Calu3 (cell line): Measurements from ENCODE around the gene SLC16A5. TPM values are rescaled to one million over a fixed set of nuclear protein-coding genes. Genes with fewer than 3 reads are reported as not detected.

Experiments used
- BruUV-seq: library from RNA; stranded (reverse); fragments of 400-500 nt; replicated peaks from 2 replicates; lab custom pipeline; 2021; lab: Mats Ljungman, UMichigan
- CTCF ChIA-PET: fragments of 300-600 bp; sonication (Branson Sonifier 250); formaldehyde crosslinking; loops from one replicate; lab custom pipeline; 2022; ENCODE audit warnings: antibody characterized with exemption; lab: Charles Lee
- DNase-seq: peaks from one replicate; pipeline ENCODE4 v3.0.0; 2022
- H3K27ac Mint-ChIP-seq: one replicate; pipeline ENCODE4 v1.8.0; 2022; ENCODE audit warnings: mixed read lengths; ENCODE audit not compliant: unreplicated experiment
- H3K27me3 Mint-ChIP-seq: one replicate; pipeline ENCODE4 v1.8.0; 2022; ENCODE audit warnings: mixed read lengths; ENCODE audit not compliant: unreplicated experiment
- H3K36me3 Mint-ChIP-seq: one replicate; pipeline ENCODE4 v1.8.0; 2022; ENCODE audit warnings: mild to moderate bottlenecking, moderate library complexity, mixed read lengths; ENCODE audit not compliant: insufficient read depth, unreplicated experiment
- H3K4me1 Mint-ChIP-seq: one replicate; pipeline ENCODE4 v1.8.0; 2022; ENCODE audit warnings: mild to moderate bottlenecking, low read depth, mixed read lengths; ENCODE audit not compliant: unreplicated experiment
- H3K4me3 Mint-ChIP-seq: one replicate; pipeline ENCODE4 v1.8.0; 2022; ENCODE audit warnings: mild to moderate bottlenecking, low read depth, moderate library complexity, mixed read lengths; ENCODE audit not compliant: unreplicated experiment
- H3K9me3 Mint-ChIP-seq: one replicate; pipeline ENCODE4 v1.8.0; 2022; ENCODE audit warnings: low read depth, mixed read lengths; ENCODE audit not compliant: unreplicated experiment
- intact Hi-C: fragments of 100-400 bp; cut with micrococcal nuclease; formaldehyde crosslinking; loops from one replicate; pipeline ENCODE4 v1.10.0; 2022; ENCODE audit not compliant: unreplicated experiment
- total RNA-seq: library from RNA; stranded (reverse); gene quantifications from 2 replicates; pipeline ENCODE4 v1.2.3, GENCODE V29; 2022
- TF ChIP-seq, protein P1 (sequence below): fragments of 200-600 bp; IDR thresholded peaks from one replicate; pipeline ENCODE4 v1.8.0; 2022; ENCODE audit warnings: antibody characterized with exemption; ENCODE audit not compliant: unreplicated experiment

Gene SLC16A5
- total RNA-seq, 1 experiment from 2014 or later = 124 TPM

- TF ChIP-seq, protein P1, sequence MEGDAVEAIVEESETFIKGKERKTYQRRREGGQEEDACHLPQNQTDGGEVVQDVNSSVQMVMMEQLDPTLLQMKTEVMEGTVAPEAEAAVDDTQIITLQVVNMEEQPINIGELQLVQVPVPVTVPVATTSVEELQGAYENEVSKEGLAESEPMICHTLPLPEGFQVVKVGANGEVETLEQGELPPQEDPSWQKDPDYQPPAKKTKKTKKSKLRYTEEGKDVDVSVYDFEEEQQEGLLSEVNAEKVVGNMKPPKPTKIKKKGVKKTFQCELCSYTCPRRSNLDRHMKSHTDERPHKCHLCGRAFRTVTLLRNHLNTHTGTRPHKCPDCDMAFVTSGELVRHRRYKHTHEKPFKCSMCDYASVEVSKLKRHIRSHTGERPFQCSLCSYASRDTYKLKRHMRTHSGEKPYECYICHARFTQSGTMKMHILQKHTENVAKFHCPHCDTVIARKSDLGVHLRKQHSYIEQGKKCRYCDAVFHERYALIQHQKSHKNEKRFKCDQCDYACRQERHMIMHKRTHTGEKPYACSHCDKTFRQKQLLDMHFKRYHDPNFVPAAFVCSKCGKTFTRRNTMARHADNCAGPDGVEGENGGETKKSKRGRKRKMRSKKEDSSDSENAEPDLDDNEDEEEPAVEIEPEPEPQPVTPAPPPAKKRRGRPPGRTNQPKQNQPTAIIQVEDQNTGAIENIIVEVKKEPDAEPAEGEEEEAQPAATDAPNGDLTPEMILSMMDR = peak; percentile 17
- CTCF ChIA-PET = interaction anchor here (0.6 to 1.4 kb wide), 13 partner anchors 28 to 449 kb away, joined by 3 to 6 read pairs (median 4); partner anchors contain the start of genes ARMC7 and SLC16A5
- BruUV-seq = no TSS peak
- no peaks in the 10 kb centered on the region for H3K4me1 Mint-ChIP-seq
- DNase-seq = no peak
- no peaks in the 10 kb centered on the region for H3K9me3 Mint-ChIP-seq
- H3K27me3 Mint-ChIP-seq = no peaks in the 10 kb centered on the region
- intact Hi-C loops = no loop called here
- H3K27ac Mint-ChIP-seq = no peak overlapping the region
- H3K36me3 Mint-ChIP-seq = peaks cover 33% of the 10 kb centered on the region
- no peak overlapping the region for H3K4me3 Mint-ChIP-seq
Observed at GRCh38 chr17:75059369-75060345, 28.1 kb upstream of the SLC16A5 start.

DNA sequence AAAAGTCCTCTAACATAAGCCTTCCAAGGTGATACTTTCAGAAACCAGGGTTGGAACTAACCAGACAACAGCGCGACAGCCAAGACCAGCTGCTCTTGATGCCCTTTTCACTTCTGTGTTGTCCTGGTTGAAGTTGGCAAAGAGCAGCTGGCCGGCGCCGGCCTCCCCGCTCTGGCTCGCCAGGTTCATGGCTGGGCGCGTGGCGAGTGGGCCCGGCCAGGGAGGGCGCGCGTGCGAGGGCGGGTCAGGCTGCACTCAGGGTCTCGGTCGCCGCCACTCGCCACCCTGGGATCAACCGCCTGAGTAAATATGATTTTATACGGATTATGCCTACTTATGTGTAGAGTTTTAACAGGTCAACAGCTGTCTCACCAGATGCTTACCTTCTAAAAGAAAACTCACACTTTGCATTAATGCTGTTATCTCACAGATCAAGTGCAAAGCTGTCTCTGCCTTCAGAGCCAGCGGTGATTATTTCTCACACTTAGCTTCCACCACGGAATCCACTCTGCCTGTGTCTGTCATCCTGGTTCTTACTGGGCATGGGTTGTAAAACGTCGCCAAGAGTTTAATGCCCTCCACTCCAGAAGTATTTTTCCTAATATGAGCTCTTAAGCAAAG, 27.2 kb upstream of the SLC16A5 start:
- Mint-ChIP-seq H3K27ac (no peak overlapping the region), H3K4me1 (no peaks in the 10 kb centered on the region), H3K9me3 (no peaks in the 10 kb centered on the region), H3K27me3 (no peaks in the 10 kb centered on the region), H3K36me3 (peaks cover 38% of the 10 kb centered on the region), H3K4me3 (no peak overlapping the region)
- CTCF ChIA-PET = interaction anchor here (0.8 to 1.4 kb wide), 11 partner anchors 27 to 141 kb away, joined by 3 to 6 read pairs (median 4); partner anchors contain the start of genes ARMC7 and SLC16A5
- BruUV-seq = no TSS peak
- intact Hi-C loops = no loop called here
- TF ChIP-seq, protein P1 = no peak
- DNase-seq = no peak

- CTCF ChIA-PET = interaction anchor here (1.3 to 1.4 kb wide), 2 partner anchors 45 to 53 kb away, joined by 4 read pairs; no protein-coding TSS in a partner anchor
- Mint-ChIP-seq H3K27me3 (no peaks in the 10 kb centered on the region), H3K27ac (no peak overlapping the region), H3K36me3 (peaks cover 38% of the 10 kb centered on the region), H3K9me3 (no peaks in the 10 kb centered on the region), H3K4me1 (no peaks in the 10 kb centered on the region), H3K4me3 (no peak overlapping the region)
- TF ChIP-seq, protein P1 = no peak
- BruUV-seq = no TSS peak
- intact Hi-C loops = no loop called here
- no peak for DNase-seq
Observed at GRCh38 chr17:75061055-75061438, 26.7 kb upstream of the SLC16A5 start.

- TF ChIP-seq, protein P1 = no peak
- peaks cover 39% of the 10 kb centered on the region for H3K36me3 Mint-ChIP-seq
- H3K4me1 Mint-ChIP-seq = no peaks in the 10 kb centered on the region
- no peaks in the 10 kb centered on the region for H3K9me3 Mint-ChIP-seq
- intact Hi-C loops = no loop called here
- no TSS peak for BruUV-seq
- no peaks in the 10 kb centered on the region for H3K27me3 Mint-ChIP-seq
- no peak overlapping the region for H3K4me3 Mint-ChIP-seq
- no peak for DNase-seq
- H3K27ac Mint-ChIP-seq = no peak overlapping the region
- CTCF ChIA-PET = interaction anchor here (1.0 kb wide), 1 partner anchor 8 kb away, joined by 3 read pairs; no protein-coding TSS in a partner anchor
Observed at GRCh38 chr17:75061618-75062017, 26.1 kb upstream of the SLC16A5 start.
